Left lung (tissue), 14 donors: ENCODE measurements around the gene APOA4. TPM values are rescaled to one million over a fixed set of nuclear protein-coding genes. Genes with fewer than 3 reads are reported as not detected.
A peak's percentile ranks its signal among the peaks of the same experiment; 100 is the strongest.

ENCODE experiments used
- ATAC-seq: fragments of 200-7000 bp; cut with Tn5 transposase; one replicate; pipeline ENCODE4 v1.9.1; 2020; ENCODE audit warnings: moderate library complexity
- DNase-seq, 4 donors: peaks; one replicate each; pipeline ENCODE4 v3.0.0-alpha.2; 2013 to 2020
- H3K27ac ChIP-seq, 2 donors: fragments of 200-600 bp; sonication (generic) in 1 of 2; one replicate each; pipeline versions ENCODE4 v1.5.0 to v1.8.0; 2020 to 2021
- H3K27me3 ChIP-seq, 2 donors: fragments of 200-600 bp; sonication (generic) in 1 of 2; one replicate each; pipeline versions ENCODE4 v1.5.0 to v1.8.0; 2020 to 2021
- H3K36me3 ChIP-seq, 2 donors: fragments of 200-600 bp; sonication (generic) in 1 of 2; one replicate each; pipeline versions ENCODE4 v1.5.0 to v1.8.0; 2020 to 2021
- H3K4me1 ChIP-seq, 2 donors: fragments of 200-600 bp; one replicate each; pipeline ENCODE4 v1.8.0; 2021
- H3K4me3 ChIP-seq, 2 donors: fragments of 200-600 bp; sonication (generic) in 1 of 2; one replicate each; pipeline versions ENCODE4 v1.5.0 to v1.8.0; 2020 to 2021; ENCODE audit warnings: mild to moderate bottlenecking in 1 of 2
- H3K9me3 ChIP-seq, 2 donors: fragments of 200-600 bp; sonication (generic) in 1 of 2; one replicate each; pipeline versions ENCODE4 v1.5.0 to v1.8.0; 2020 to 2021
- CTCF ChIP-seq, 2 donors: fragments of 200-600 bp; sonication (generic) in 1 of 2; IDR thresholded peaks; one replicate each; pipeline versions ENCODE4 v1.5.0 to v1.8.0; 2021; ENCODE audit warnings: antibody characterized with exemption in 2 of 2
- intact Hi-C, 2 donors: fragments of 100-400 bp; cut with DNase I; formaldehyde crosslinking; loops; one replicate each; pipeline versions ENCODE4 v1.11.2 to v1.14.2; 2022
- long read RNA-seq, 12 donors: library from polyadenylated mRNA in 2 of 12; unstranded in 2 of 12; transcript quantifications; one replicate each; pipeline ENCODE4 v2.0.0 and lab custom pipeline, GENCODE V29; 2019 to 2026
- polyA plus RNA-seq, 6 donors: library from polyadenylated mRNA; unstranded; fragments of 120-200 nt; gene quantifications; one replicate each; pipeline ENCODE4 v1.2.1, GENCODE V29; 2013; ENCODE audit not compliant: insufficient read length in 6 of 6
- total RNA-seq, 2 donors: library from RNA; stranded (reverse); fragmentation: NEBNext Ultra II Directional; extraction: Animal tissue kit (Norgen Biotek cat#: 25700); gene quantifications; one replicate each; pipeline ENCODE4 v1.2.1, GENCODE V29; 2021
- donor health status: DM: no; HTN: yes; CAD: no.
- donor health status: DM: no; HTN: no; CAD: no.

The APOA4 gene
- total RNA-seq = not detected
- polyA plus RNA-seq = not detected
- long read RNA-seq, donor 1, transcript APOA4-201 (3 exons, 1,473 nt) = major isoform, 10 of 15 reads
- long read RNA-seq, donor 1, partial matches to known transcripts = 5 of 15 reads
- long read RNA-seq, donor 1, other reads (novel, unspliced or antisense) = 0 of 15 reads
- long read RNA-seq, donor 2, transcript APOA4-201 (3 exons, 1,473 nt) = major isoform, 9 of 9 reads
- long read RNA-seq, donor 2, partial matches to known transcripts = 0 of 9 reads
- long read RNA-seq, donor 2, other reads (novel, unspliced or antisense) = 0 of 9 reads
- long read RNA-seq, donor 3 = 0 reads
- long read RNA-seq, donor 4 = 0 reads
- long read RNA-seq, donor 5, partial matches to known transcripts = 0 of 2 reads
- long read RNA-seq, donor 5, other reads (novel, unspliced or antisense) = 0 of 2 reads
- long read RNA-seq, donor 6 = 0 reads
- long read RNA-seq, donor 7 = 0 reads
- long read RNA-seq, donor 8, transcript APOA4-201 (3 exons, 1,473 nt) = major isoform, 6 of 6 reads
- long read RNA-seq, donor 8, partial matches to known transcripts = 0 of 6 reads
- long read RNA-seq, donor 8, other reads (novel, unspliced or antisense) = 0 of 6 reads
- long read RNA-seq, donor 9, partial matches to known transcripts = 0 of 3 reads
- long read RNA-seq, donor 9, other reads (novel, unspliced or antisense) = 0 of 3 reads
- long read RNA-seq, donor 10 = 0 reads
- long read RNA-seq, donor 11, partial matches to known transcripts = 0 of 4 reads
- long read RNA-seq, donor 11, other reads (novel, unspliced or antisense) = 0 of 4 reads
- long read RNA-seq, donor 12 = 0 reads

GRCh38 chr11:116823031-116823843 lies at the start of gene APOA4:
Gene APOA4, minus strand, starts transcription at chr11:116823304. Its CDS starts 113 bp downstream, at chr11:116823191.
- intact Hi-C loops = no loop called here
- no peak for TF ChIP-seq CTCF (IDR thresholded peaks at IDR 0.05)
- Histone ChIP-seq H3K27me3 (no peaks in the 10 kb centered on the region), H3K27ac (no peak within 1 kb of the TSS), H3K9me3 (no peaks in the 10 kb centered on the region), H3K4me3 (no peak within 1 kb of the TSS), H3K4me1 (no peaks in the 10 kb centered on the region), H3K36me3 (no peaks in the 10 kb centered on the region)
- DNase-seq = no peak
- ATAC-seq = no peak

- Histone ChIP-seq H3K27ac (peak overlapping the region in 1 of 2 donors; percentile 59), H3K9me3 (no peaks in the 10 kb centered on the region), H3K36me3 (peaks cover 4 to 99% of the 10 kb centered on the region in 2 donors), H3K4me1 (peaks cover 0 to 11% of the 10 kb centered on the region in 2 donors), H3K27me3 (no peaks in the 10 kb centered on the region), H3K4me3 (no peak overlapping the region)
- no peak for DNase-seq
- intact Hi-C loops = no loop called here
- TF ChIP-seq CTCF (IDR thresholded peaks at IDR 0.05) = no peak
- ATAC-seq = peak; percentile 32
These were observed 48.1 kb upstream of the APOA4 start for GRCh38 chr11:116871248-116871647.

- TF ChIP-seq CTCF (IDR thresholded peaks at IDR 0.05) = no peak
- intact Hi-C loops = no loop called here
- Histone ChIP-seq H3K27ac (no peak overlapping the region), H3K4me3 (no peak overlapping the region), H3K27me3 (no peaks in the 10 kb centered on the region), H3K4me1 (peaks cover 0 to 11% of the 10 kb centered on the region in 2 donors), H3K36me3 (peaks cover 4 to 99% of the 10 kb centered on the region in 2 donors), H3K9me3 (no peaks in the 10 kb centered on the region)
- no peak for ATAC-seq
- DNase-seq = no peak
These were observed 47.0 kb upstream of the APOA4 start for GRCh38 chr11:116870054-116870453.

- intact Hi-C loops = no loop called here
- Histone ChIP-seq H3K27me3 (no peaks in the 10 kb centered on the region), H3K4me3 (no peak overlapping the region), H3K4me1 (peaks cover 0 to 11% of the 10 kb centered on the region in 2 donors), H3K27ac (no peak overlapping the region), H3K36me3 (peaks cover 4 to 99% of the 10 kb centered on the region in 2 donors), H3K9me3 (no peaks in the 10 kb centered on the region)
- no peak for TF ChIP-seq CTCF (IDR thresholded peaks at IDR 0.05)
- ATAC-seq (no peak), DNase-seq (no peak)
These were observed 46.5 kb upstream of the APOA4 start for GRCh38 chr11:116869610-116870009.
